H9 (cell line): ENCODE data around the gene IL32. TPM values are rescaled to one million over a fixed set of nuclear protein-coding genes. Genes with fewer than 3 reads are reported as not detected.
"Not testable (repeated sequence)": the region's sequence is repeated elsewhere in the genome, so short reads cannot be mapped to it uniquely, and the experiment has no call there.

Experiments used
- DNase-seq: peaks from one replicate; pipeline ENCODE4 v3.0.0-alpha.2; 2017
- H2AFZ ChIP-seq: one replicate; pipeline ENCODE4 v1.6.1; 2013; ENCODE audit warnings: mild to moderate bottlenecking, low read length, control low read depth, moderate library complexity
- H2AK5ac ChIP-seq: 2 replicates; pipeline ENCODE4 v1.6.1; 2013; ENCODE audit warnings: low read length, control low read depth, mixed read lengths; ENCODE audit not compliant: insufficient read length
- H2BK120ac ChIP-seq: one replicate; pipeline ENCODE4 v1.6.1; 2013; ENCODE audit warnings: low read depth, mild to moderate bottlenecking, low read length, control low read depth, inconsistent platforms; ENCODE audit not compliant: poor library complexity, severe bottlenecking
- H2BK12ac ChIP-seq: 2 replicates; pipeline ENCODE4 v1.6.1; 2013; ENCODE audit warnings: low read length, control low read depth, mixed read lengths, low read depth; ENCODE audit not compliant: insufficient read length
- H2BK15ac ChIP-seq: 2 replicates; pipeline ENCODE4 v1.6.1; 2013; ENCODE audit warnings: low read depth, low read length, control low read depth
- H2BK20ac ChIP-seq: one replicate; pipeline ENCODE4 v1.6.1; 2013; ENCODE audit warnings: low read depth, mild to moderate bottlenecking, low read length, control low read depth, inconsistent platforms; ENCODE audit not compliant: poor library complexity, severe bottlenecking
- H2BK5ac ChIP-seq: 2 replicates; pipeline ENCODE4 v1.6.1; 2013; ENCODE audit warnings: low read length, control low read depth, mixed read lengths; ENCODE audit not compliant: insufficient read length
- H3K14ac ChIP-seq: 2 replicates; pipeline ENCODE4 v1.6.1; 2013; ENCODE audit warnings: low read length, control low read depth; ENCODE audit not compliant: insufficient read depth
- H3K18ac ChIP-seq: 2 replicates; pipeline ENCODE4 v1.6.1; 2013; ENCODE audit warnings: low read depth, mild to moderate bottlenecking, mixed read lengths, low read length, control low read depth; ENCODE audit not compliant: insufficient read length
- H3K23ac ChIP-seq: 2 replicates; pipeline ENCODE4 v1.6.1; 2013; ENCODE audit warnings: low read length, control low read depth, mixed read lengths, low read depth; ENCODE audit not compliant: insufficient read length
- H3K23me2 ChIP-seq: 2 replicates; pipeline ENCODE4 v1.6.1; 2013; ENCODE audit warnings: low read depth, mild to moderate bottlenecking, mixed read lengths, low read length, control low read depth; ENCODE audit not compliant: insufficient read length, poor library complexity, severe bottlenecking
- H3K27ac ChIP-seq: 2 replicates; pipeline ENCODE4 v1.5.1; 2013; ENCODE audit warnings: low read length, control low read depth, mixed read lengths, low read depth; ENCODE audit not compliant: insufficient read length
- H3K27me3 ChIP-seq: 2 replicates; pipeline ENCODE4 v1.6.1; 2013; ENCODE audit warnings: low read length, control low read depth, inconsistent platforms; ENCODE audit not compliant: insufficient read depth
- H3K4ac ChIP-seq: 2 replicates; pipeline ENCODE4 v1.6.1; 2013; ENCODE audit warnings: low read depth, mild to moderate bottlenecking, control low read depth, inconsistent platforms, low read length, moderate library complexity
- H3K4me1 ChIP-seq: 2 replicates; pipeline ENCODE4 v1.6.1; 2013; ENCODE audit warnings: low read length, control low read depth, inconsistent platforms; ENCODE audit not compliant: insufficient read depth
- H3K4me2 ChIP-seq: 2 replicates; pipeline ENCODE4 v1.6.1; 2013; ENCODE audit warnings: low read length, control low read depth, mixed read lengths; ENCODE audit not compliant: insufficient read length, insufficient read depth
- H3K56ac ChIP-seq: 2 replicates; pipeline ENCODE4 v1.6.1; 2013; ENCODE audit warnings: low read depth, mild to moderate bottlenecking, mixed read lengths, low read length, control low read depth; ENCODE audit not compliant: insufficient read length
- H3K79me1 ChIP-seq: 2 replicates; pipeline ENCODE4 v1.6.1; 2013; ENCODE audit warnings: low read depth, mild to moderate bottlenecking, moderate library complexity, low read length, control low read depth, inconsistent platforms; ENCODE audit not compliant: insufficient read depth, poor library complexity, severe bottlenecking
- H3K79me2 ChIP-seq: 2 replicates; pipeline ENCODE4 v1.6.1; 2013; ENCODE audit warnings: low read length, control low read depth, inconsistent platforms; ENCODE audit not compliant: insufficient read depth
- H3K9ac ChIP-seq: 2 replicates; pipeline ENCODE4 v1.6.1; 2013; ENCODE audit warnings: low read length, control low read depth, mixed read lengths; ENCODE audit not compliant: insufficient read length; ENCODE audit errors: extremely low read depth
- H3K9me3 ChIP-seq: one replicate; pipeline ENCODE4 v1.6.1; 2013; ENCODE audit warnings: low read depth, low read length, inconsistent platforms; ENCODE audit not compliant: control insufficient read depth
- H3T11ph ChIP-seq: one replicate; pipeline ENCODE4 v1.6.1; 2013; ENCODE audit warnings: mild to moderate bottlenecking, low read length, control low read depth, inconsistent platforms
- H4K20me1 ChIP-seq: one replicate; pipeline ENCODE4 v1.6.1; 2013; ENCODE audit not compliant: control insufficient read depth, insufficient read length, insufficient read depth
- H4K5ac ChIP-seq: 2 replicates; pipeline ENCODE4 v1.6.1; 2013; ENCODE audit warnings: low read depth, mild to moderate bottlenecking, mixed read lengths, low read length, control low read depth; ENCODE audit not compliant: insufficient read length
- H4K8ac ChIP-seq: replicated peaks from 2 replicates; pipeline ENCODE4 v1.6.1; 2013; ENCODE audit warnings: low read length, control low read depth, mixed read lengths, low read depth; ENCODE audit not compliant: insufficient read length
- H4K91ac ChIP-seq: 2 replicates; pipeline ENCODE4 v1.6.1; 2013; ENCODE audit warnings: low read depth, mild to moderate bottlenecking, moderate library complexity, mixed read lengths, low read length, control low read depth; ENCODE audit not compliant: insufficient read length
- H3K27ac Mint-ChIP-seq, 3 experiments: 2 replicates in 2 of 3; 3 replicates in 1 of 3; pipeline ENCODE4 v1.8.0; 2020 to 2021; ENCODE audit warnings: mixed read lengths in 3 of 3, mild to moderate bottlenecking in 1 of 3, moderate library complexity in 1 of 3
- H3K27me3 Mint-ChIP-seq: 2 replicates; pipeline ENCODE4 v1.8.0; 2021; ENCODE audit warnings: low read depth, mild to moderate bottlenecking, moderate library complexity, mixed read lengths
- H3K36me3 Mint-ChIP-seq, 3 experiments: 2 replicates in 2 of 3; 3 replicates in 1 of 3; pipeline ENCODE4 v1.8.0; 2020 to 2021; ENCODE audit warnings: low read depth in 3 of 3, mixed read lengths in 3 of 3; ENCODE audit not compliant: insufficient read depth in 1 of 3
- H3K4me1 Mint-ChIP-seq, 2 experiments: 2 replicates each; pipeline ENCODE4 v1.8.0; 2020; ENCODE audit warnings: mixed read lengths in 2 of 2
- H3K4me3 Mint-ChIP-seq, 2 experiments: 2 replicates in 1 of 2; 3 replicates in 1 of 2; pipeline ENCODE4 v1.8.0; 2020 to 2021; ENCODE audit warnings: mild to moderate bottlenecking in 2 of 2, mixed read lengths in 2 of 2, moderate library complexity in 1 of 2
- H3K9me3 Mint-ChIP-seq, 2 experiments: 2 replicates in 1 of 2; 3 replicates in 1 of 2; pipeline ENCODE4 v1.8.0; 2020; ENCODE audit warnings: mild to moderate bottlenecking in 2 of 2, mixed read lengths in 2 of 2, moderate library complexity in 1 of 2
- WGBS: extraction: QIAGEN DNeasy Blood & Tissue Kit; methylation state at CpG from one replicate; pipeline ENCODE4 v1.1.7; 2013; ENCODE audit warnings: missing lambda C conversion rate, low lambda C conversion rate, mixed read lengths; ENCODE audit not compliant: insufficient read length; ENCODE audit errors: extremely low coverage; 5-methylcytosine and 5-hydroxymethylcytosine counted together
- total RNA-seq: library from RNA; stranded (reverse); gene quantifications from 2 replicates; pipeline ENCODE4 v1.2.1, GENCODE V29; 2021
- TF ChIP-seq, protein P1 (sequence below): fragments of 200-600 bp; sonication (generic); conservative IDR thresholded peaks from 3 replicates; pipeline ENCODE4 v1.8.0; 2021; ENCODE audit warnings: antibody characterized with exemption, mild to moderate bottlenecking

The IL32 gene
- total RNA-seq, 1 experiment from 2014 or later = 2.0 TPM

- H3K27me3 Mint-ChIP-seq = peaks cover 9% of the 10 kb centered on the region
- no peak overlapping the region for H3K14ac ChIP-seq
- no peaks in the 10 kb centered on the region for H3K79me1 ChIP-seq
- H2BK5ac ChIP-seq = no peak overlapping the region
- no peak overlapping the region for H4K5ac ChIP-seq
- no peak overlapping the region for H3K9ac ChIP-seq
- no peak overlapping the region for H2AK5ac ChIP-seq
- no peaks in the 10 kb centered on the region for H3K9me3 ChIP-seq
- no peak overlapping the region for H4K8ac ChIP-seq
- no peak overlapping the region for H2AFZ ChIP-seq
- no peak overlapping the region for H2BK12ac ChIP-seq
- H3K56ac ChIP-seq = no peak overlapping the region
- H3K27me3 ChIP-seq = no peaks in the 10 kb centered on the region
- H3K18ac ChIP-seq = no peak overlapping the region
- no peak for DNase-seq
- H2BK15ac ChIP-seq = no peak overlapping the region
- no peak overlapping the region for H3T11ph ChIP-seq
- H4K20me1 ChIP-seq = no peaks in the 10 kb centered on the region
- no peaks in the 10 kb centered on the region; the same call in 1 of the 2 replicates for H3K4me1 ChIP-seq
- no peaks in the 10 kb centered on the region; a peak in 1 of 7 replicates for H3K36me3 Mint-ChIP-seq
- no peaks in the 10 kb centered on the region; a peak in 1 of 5 replicates for H3K9me3 Mint-ChIP-seq
- no CpG with 5 or more reads among the region's 4 CpGs for WGBS
- no peak overlapping the region for H3K27ac ChIP-seq
- H3K23me2 ChIP-seq = no peaks in the 10 kb centered on the region
- no peak overlapping the region for H4K91ac ChIP-seq
- H2BK120ac ChIP-seq = no peak overlapping the region
- H3K4me2 ChIP-seq = no peak overlapping the region
- H2BK20ac ChIP-seq = no peak overlapping the region
- H3K4me3 Mint-ChIP-seq = peak overlapping the region in 1 of 2 experiments; percentile 44; a peak in 1 of 5 replicates
- H3K4me1 Mint-ChIP-seq = peaks cover 30 to 33% of the 10 kb centered on the region in 2 experiments
- no peak overlapping the region for H3K4ac ChIP-seq
- H3K27ac Mint-ChIP-seq = no peak overlapping the region
- H3K79me2 ChIP-seq = no peaks in the 10 kb centered on the region
- H3K23ac ChIP-seq = no peak overlapping the region
- TF ChIP-seq, protein P1, sequence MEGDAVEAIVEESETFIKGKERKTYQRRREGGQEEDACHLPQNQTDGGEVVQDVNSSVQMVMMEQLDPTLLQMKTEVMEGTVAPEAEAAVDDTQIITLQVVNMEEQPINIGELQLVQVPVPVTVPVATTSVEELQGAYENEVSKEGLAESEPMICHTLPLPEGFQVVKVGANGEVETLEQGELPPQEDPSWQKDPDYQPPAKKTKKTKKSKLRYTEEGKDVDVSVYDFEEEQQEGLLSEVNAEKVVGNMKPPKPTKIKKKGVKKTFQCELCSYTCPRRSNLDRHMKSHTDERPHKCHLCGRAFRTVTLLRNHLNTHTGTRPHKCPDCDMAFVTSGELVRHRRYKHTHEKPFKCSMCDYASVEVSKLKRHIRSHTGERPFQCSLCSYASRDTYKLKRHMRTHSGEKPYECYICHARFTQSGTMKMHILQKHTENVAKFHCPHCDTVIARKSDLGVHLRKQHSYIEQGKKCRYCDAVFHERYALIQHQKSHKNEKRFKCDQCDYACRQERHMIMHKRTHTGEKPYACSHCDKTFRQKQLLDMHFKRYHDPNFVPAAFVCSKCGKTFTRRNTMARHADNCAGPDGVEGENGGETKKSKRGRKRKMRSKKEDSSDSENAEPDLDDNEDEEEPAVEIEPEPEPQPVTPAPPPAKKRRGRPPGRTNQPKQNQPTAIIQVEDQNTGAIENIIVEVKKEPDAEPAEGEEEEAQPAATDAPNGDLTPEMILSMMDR = no peak
These were observed 3.0 kb downstream of the IL32 start for GRCh38 chr16:3068487-3068886.

- not testable (repeated sequence) for H2BK5ac ChIP-seq, H4K5ac ChIP-seq
- peaks cover 15% of the 10 kb centered on the region for H3K27me3 Mint-ChIP-seq
These were observed 3.7 kb downstream of the IL32 start for GRCh38 chr16:3069146-3069545.

More at GRCh38 chr16:3069146-3069545, 3.7 kb downstream of the IL32 start:
- H3K4me2 ChIP-seq, DNase-seq, H2BK15ac ChIP-seq, H4K20me1 ChIP-seq, H2BK12ac ChIP-seq, H3K79me1 ChIP-seq, H2AK5ac ChIP-seq, H3K18ac ChIP-seq, H3K4me1 ChIP-seq, H3K9me3 ChIP-seq, H3K9me3 Mint-ChIP-seq, H3K36me3 Mint-ChIP-seq, H3K27me3 ChIP-seq, H3K9ac ChIP-seq, H4K91ac ChIP-seq, H3K23me2 ChIP-seq, H3K23ac ChIP-seq, H2AFZ ChIP-seq, H2BK20ac ChIP-seq, H3K4ac ChIP-seq, H3K14ac ChIP-seq, H3T11ph ChIP-seq, H3K56ac ChIP-seq, H4K8ac ChIP-seq, H2BK120ac ChIP-seq, H3K27ac Mint-ChIP-seq, H3K27ac ChIP-seq, H3K79me2 ChIP-seq, H3K4me3 Mint-ChIP-seq: not testable (repeated sequence)
- peaks cover 23 to 29% of the 10 kb centered on the region in 2 experiments for H3K4me1 Mint-ChIP-seq
- no CpG with 5 or more reads among the region's 11 CpGs for WGBS
